HCT116 (cell line): ENCODE measurements around the gene KCNMB4. TPM values are rescaled to one million over a fixed set of nuclear protein-coding genes. Genes with fewer than 3 reads are reported as not detected.

Source experiments
- ATAC-seq: fragments of 200-7000 bp; cut with Tn5 transposase; 2 replicates; pipeline ENCODE4 v1.9.1; 2020; ENCODE audit warnings: mild to moderate bottlenecking, moderate library complexity
- BruUV-seq: library from RNA; stranded (reverse); fragments of 400-500 nt; replicated peaks from 2 replicates; lab custom pipeline; 2021; lab: Mats Ljungman, UMichigan
- CTCF ChIA-PET: fragments of 300-600 bp; sonication (Branson Sonifier 250); formaldehyde crosslinking; loops from one replicate; lab custom pipeline; 2021; ENCODE audit warnings: antibody characterized with exemption; lab: Charles Lee
- POLR2A ChIA-PET: fragments of 300-600, 350-600 bp; sonication (Branson Sonifier 250); formaldehyde crosslinking; loops from one replicate; lab custom pipeline; 2021; ENCODE audit warnings: antibody characterized with exemption; lab: Charles Lee
- RAD21 ChIA-PET, 2 experiments: fragments of 300-600 bp; sonication (Branson Sonifier 250); formaldehyde crosslinking; loops; one replicate each; lab custom pipeline; 2023; ENCODE audit warnings: low total read pairs in 2 of 2; ENCODE audit not compliant: uncharacterized antibody in 2 of 2, unreplicated experiment in 2 of 2, low non-redundant PET in 1 of 2; lab: Charles Lee
- DNase-seq: peaks from one replicate; pipeline ENCODE4 v3.0.0-alpha.2; 2010; ENCODE audit warnings: low read depth, low spot score
- H2AFZ ChIP-seq: fragments of 200-600 bp; shearing (Covaris generic), sonication (generic); 2 replicates; pipeline ENCODE4 v1.6.1; 2017; ENCODE audit warnings: low read depth, mixed run types, mixed read lengths, antibody characterized with exemption, low read length; ENCODE audit not compliant: poor library complexity, severe bottlenecking
- H3K27ac ChIP-seq: 2 replicates; pipeline ENCODE4 v1.5.1; 2012; ENCODE audit warnings: low read depth, low read length
- H3K27me3 ChIP-seq: fragments of 200-600 bp; sonication (generic); 2 replicates; pipeline ENCODE4 v1.6.1; 2016; ENCODE audit warnings: mixed run types, low read length, mixed read lengths; ENCODE audit not compliant: insufficient read depth
- H3K36me3 ChIP-seq, 2 experiments: fragments of 200-500 bp in 1 of 2; fragments of 200-600 bp in 1 of 2; sonication (Bioruptor generic) in 1 of 2; sonication (generic) in 1 of 2; 2 replicates each; pipeline versions ENCODE4 v1.5.1 to v1.6.1; 2014 to 2016; ENCODE audit warnings: low read length in 2 of 2, inconsistent platforms in 1 of 2, mixed read lengths in 1 of 2, mixed run types in 1 of 2; ENCODE audit not compliant: insufficient read depth in 2 of 2, control insufficient read depth in 1 of 2
- H3K4me1 ChIP-seq, 2 experiments: fragments of 200-600 bp in 1 of 2; sonication (generic) in 1 of 2; 2 replicates each; pipeline versions ENCODE4 v1.5.1 to v1.6.1; 2012 to 2017; ENCODE audit warnings: low read length in 2 of 2, inconsistent platforms in 1 of 2, mild to moderate bottlenecking in 1 of 2, mixed read lengths in 1 of 2, mixed run types in 1 of 2, moderate library complexity in 1 of 2; ENCODE audit not compliant: insufficient read depth in 2 of 2, control insufficient read depth in 1 of 2
- H3K4me2 ChIP-seq: fragments of 200-600 bp; sonication (generic); 2 replicates; pipeline ENCODE4 v1.6.1; 2017; ENCODE audit warnings: mixed run types, low read length, mixed read lengths
- H3K4me3 ChIP-seq, 2 experiments: fragments of 200-600 bp in 1 of 2; sonication (generic) in 1 of 2; replicated peaks in 1 of 2; 2 replicates each; pipeline ENCODE4 v1.5.1; 2011 to 2016; ENCODE audit warnings: low read length in 2 of 2, control low read depth in 1 of 2, low read depth in 1 of 2, mild to moderate bottlenecking in 1 of 2, mixed read lengths in 1 of 2, mixed run types in 1 of 2
- H3K79me2 ChIP-seq: fragments of 200-600 bp; sonication (generic); 2 replicates; pipeline ENCODE4 v1.6.1; 2017; ENCODE audit warnings: mild to moderate bottlenecking, mixed run types, low read length, moderate library complexity, mixed read lengths; ENCODE audit not compliant: insufficient read depth
- H3K9ac ChIP-seq: fragments of 200-600 bp; sonication (generic); 2 replicates; pipeline ENCODE4 v1.6.1; 2016; ENCODE audit warnings: low read length, mixed read lengths
- H3K9me2 ChIP-seq: fragments of 200-600 bp; sonication (generic), shearing (Covaris generic); 2 replicates; pipeline ENCODE4 v1.6.1; 2017; ENCODE audit warnings: mixed run types, mild to moderate bottlenecking, moderate library complexity; ENCODE audit not compliant: insufficient read depth
- H3K9me3 ChIP-seq, 2 experiments: fragments of 200-500 bp in 1 of 2; fragments of 200-600 bp in 1 of 2; sonication (Bioruptor generic) in 1 of 2; sonication (generic) in 1 of 2; 2 replicates each; pipeline ENCODE4 v1.6.1; 2014 to 2017; ENCODE audit warnings: low read length in 2 of 2, mixed read lengths in 2 of 2, inconsistent platforms in 1 of 2, low read depth in 1 of 2, mild to moderate bottlenecking in 1 of 2, mixed run types in 1 of 2, moderate library complexity in 1 of 2; ENCODE audit not compliant: control insufficient read depth in 1 of 2, insufficient read depth in 1 of 2
- H4K20me1 ChIP-seq: fragments of 200-600 bp; sonication (generic), shearing (Covaris generic); 2 replicates; pipeline ENCODE4 v1.6.1; 2017; ENCODE audit warnings: mixed run types, mild to moderate bottlenecking, moderate library complexity; ENCODE audit not compliant: insufficient read depth
- CBX3 ChIP-seq: IDR thresholded peaks from 2 replicates; pipeline ENCODE4 v1.6.1; 2012; ENCODE audit warnings: low read depth
- CEBPB ChIP-seq: IDR thresholded peaks from 2 replicates; pipeline ENCODE4 v1.6.1; 2012; ENCODE audit warnings: low read depth
- ELF1 ChIP-seq: IDR thresholded peaks from 2 replicates; pipeline ENCODE4 v1.6.1; 2012; ENCODE audit warnings: low read depth, borderline replicate concordance
- EZH2 ChIP-seq: fragments of 200-600 bp; sonication (generic); IDR thresholded peaks from 2 replicates; pipeline ENCODE4 v1.6.1; 2017; ENCODE audit warnings: antibody characterized with exemption, mixed run types
- EZH2phosphoT487 ChIP-seq: fragments of 200-600 bp; IDR thresholded peaks from 2 replicates; pipeline ENCODE4 v1.6.1; 2018; ENCODE audit warnings: antibody characterized with exemption, borderline replicate concordance
- FOSL1 ChIP-seq: IDR thresholded peaks from 2 replicates; pipeline ENCODE4 v1.6.1; 2012; ENCODE audit warnings: low read depth
- JUND ChIP-seq: IDR thresholded peaks from 2 replicates; pipeline ENCODE4 v1.6.1; 2012
- POLR2A ChIP-seq: IDR thresholded peaks from 2 replicates; pipeline ENCODE4 v1.7.0; 2011; ENCODE audit warnings: borderline replicate concordance; ENCODE audit not compliant: insufficient read depth, insufficient read length; ENCODE audit errors: extremely low read depth
- POLR2AphosphoS5 ChIP-seq: IDR thresholded peaks from 2 replicates; pipeline ENCODE4 v1.6.1; 2011; ENCODE audit warnings: mild to moderate bottlenecking, low read depth, low read length, moderate library complexity
- RAD21 ChIP-seq: IDR thresholded peaks from 2 replicates; pipeline ENCODE4 v1.6.1; 2012; ENCODE audit warnings: low read depth, mild to moderate bottlenecking
- SIN3A ChIP-seq: IDR thresholded peaks from 2 replicates; pipeline ENCODE4 v1.6.1; 2012; ENCODE audit warnings: low read depth
- SP1 ChIP-seq: IDR thresholded peaks from 2 replicates; pipeline ENCODE4 v1.6.1; 2012; ENCODE audit warnings: low read depth
- TCF7L2 ChIP-seq: IDR thresholded peaks from 2 replicates; pipeline ENCODE4 v1.7.0; 2011; ENCODE audit warnings: borderline replicate concordance, inconsistent platforms; ENCODE audit not compliant: insufficient read depth, insufficient read length; ENCODE audit errors: extremely low read depth
- ZFX ChIP-seq: fragments of 450-650 bp; IDR thresholded peaks from 2 replicates; pipeline ENCODE4 v1.6.1; 2017
- intact Hi-C: fragments of 100-400 bp; cut with micrococcal nuclease; formaldehyde crosslinking; loops from 2 replicates; pipeline ENCODE4 v1.10.0; 2022
- total RNA-seq: library from RNA; stranded (reverse); gene quantifications from one replicate; pipeline ENCODE4 v1.2.1, GENCODE V29; 2021; ENCODE audit not compliant: unreplicated experiment
- TF ChIP-seq, protein P1 (sequence below), 3 experiments: fragments of 200-600 bp in 1 of 3; sonication (generic) in 1 of 3; IDR thresholded peaks in 2 of 3; conservative IDR thresholded peaks in 1 of 3; 2 replicates each; pipeline ENCODE4 v1.5.1; 2012 to 2017; ENCODE audit warnings: low read depth in 2 of 3, low read length in 2 of 3, antibody characterized with exemption in 1 of 3, borderline replicate concordance in 1 of 3, control low read depth in 1 of 3, mild to moderate bottlenecking in 1 of 3, mixed read lengths in 1 of 3, mixed run types in 1 of 3, moderate library complexity in 1 of 3; ENCODE audit not compliant: insufficient read depth in 1 of 3
- TF ChIP-seq, protein P2 (sequence below): IDR thresholded peaks from 2 replicates; pipeline ENCODE4 v1.6.1; 2012

KCNMB4 gene
- total RNA-seq, 1 experiment from 2014 or later = 5.0 TPM

DNA sequence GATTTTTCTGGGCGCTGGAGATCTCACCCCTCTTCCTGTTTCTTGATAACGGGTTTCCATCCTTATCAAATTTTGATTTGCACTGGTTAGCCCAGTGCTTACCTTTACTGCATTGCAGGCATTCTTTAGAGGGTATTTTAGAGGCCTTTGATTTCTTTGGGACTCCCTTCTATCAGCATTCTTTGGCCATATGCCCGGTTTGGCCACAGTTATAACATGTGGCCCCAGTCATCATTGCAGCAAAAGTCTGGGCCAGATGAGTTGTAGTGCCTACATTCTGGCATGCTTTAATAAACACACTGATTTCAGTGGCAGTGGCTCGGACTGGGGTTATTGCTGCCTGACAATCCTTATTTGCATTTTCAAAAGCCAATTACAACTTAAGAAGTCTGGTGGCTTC, 82.3 kb downstream of the KCNMB4 start:
- H3K79me2 ChIP-seq = no peaks in the 10 kb centered on the region
- ChIA-PET POLR2A (no interaction called here), CTCF (no interaction called here), RAD21 (no interaction called here)
- no peak overlapping the region for H3K4me3 ChIP-seq
- peaks cover 19 to 50% of the 10 kb centered on the region in 2 experiments for H3K4me1 ChIP-seq
- H3K27me3 ChIP-seq = no peaks in the 10 kb centered on the region
- no peak overlapping the region for H3K9ac ChIP-seq
- H3K36me3 ChIP-seq = no peaks in the 10 kb centered on the region
- H3K27ac ChIP-seq = no peak overlapping the region
- no peak overlapping the region for H2AFZ ChIP-seq
- H3K9me2 ChIP-seq = no peaks in the 10 kb centered on the region
- no TSS peak for BruUV-seq
- no peaks in the 10 kb centered on the region for H3K9me3 ChIP-seq
- TF ChIP-seq CEBPB = no peak
- TF ChIP-seq EZH2phosphoT487 = no peak
- TF ChIP-seq CBX3 = no peak
- TF ChIP-seq, protein P1, sequence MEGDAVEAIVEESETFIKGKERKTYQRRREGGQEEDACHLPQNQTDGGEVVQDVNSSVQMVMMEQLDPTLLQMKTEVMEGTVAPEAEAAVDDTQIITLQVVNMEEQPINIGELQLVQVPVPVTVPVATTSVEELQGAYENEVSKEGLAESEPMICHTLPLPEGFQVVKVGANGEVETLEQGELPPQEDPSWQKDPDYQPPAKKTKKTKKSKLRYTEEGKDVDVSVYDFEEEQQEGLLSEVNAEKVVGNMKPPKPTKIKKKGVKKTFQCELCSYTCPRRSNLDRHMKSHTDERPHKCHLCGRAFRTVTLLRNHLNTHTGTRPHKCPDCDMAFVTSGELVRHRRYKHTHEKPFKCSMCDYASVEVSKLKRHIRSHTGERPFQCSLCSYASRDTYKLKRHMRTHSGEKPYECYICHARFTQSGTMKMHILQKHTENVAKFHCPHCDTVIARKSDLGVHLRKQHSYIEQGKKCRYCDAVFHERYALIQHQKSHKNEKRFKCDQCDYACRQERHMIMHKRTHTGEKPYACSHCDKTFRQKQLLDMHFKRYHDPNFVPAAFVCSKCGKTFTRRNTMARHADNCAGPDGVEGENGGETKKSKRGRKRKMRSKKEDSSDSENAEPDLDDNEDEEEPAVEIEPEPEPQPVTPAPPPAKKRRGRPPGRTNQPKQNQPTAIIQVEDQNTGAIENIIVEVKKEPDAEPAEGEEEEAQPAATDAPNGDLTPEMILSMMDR (IDR thresholded peaks at IDR 0.05 in 2 of 3, conservative IDR thresholded peaks at IDR 0.05 in 1 of 3; ENCODE audit: borderline replicate concordance in 1 of 3, insufficient read depth in 1 of 3, low read depth in 2 of 3, low read length in 2 of 3) = no peak
- TF ChIP-seq JUND = no peak
- TF ChIP-seq ELF1 = no peak
- no peak for TF ChIP-seq POLR2A
- H4K20me1 ChIP-seq = no peaks in the 10 kb centered on the region
- peak overlapping the region; percentile 91 for H3K4me2 ChIP-seq
- intact Hi-C loops = no loop called here
- ATAC-seq (no peak), DNase-seq (no peak)

DNA sequence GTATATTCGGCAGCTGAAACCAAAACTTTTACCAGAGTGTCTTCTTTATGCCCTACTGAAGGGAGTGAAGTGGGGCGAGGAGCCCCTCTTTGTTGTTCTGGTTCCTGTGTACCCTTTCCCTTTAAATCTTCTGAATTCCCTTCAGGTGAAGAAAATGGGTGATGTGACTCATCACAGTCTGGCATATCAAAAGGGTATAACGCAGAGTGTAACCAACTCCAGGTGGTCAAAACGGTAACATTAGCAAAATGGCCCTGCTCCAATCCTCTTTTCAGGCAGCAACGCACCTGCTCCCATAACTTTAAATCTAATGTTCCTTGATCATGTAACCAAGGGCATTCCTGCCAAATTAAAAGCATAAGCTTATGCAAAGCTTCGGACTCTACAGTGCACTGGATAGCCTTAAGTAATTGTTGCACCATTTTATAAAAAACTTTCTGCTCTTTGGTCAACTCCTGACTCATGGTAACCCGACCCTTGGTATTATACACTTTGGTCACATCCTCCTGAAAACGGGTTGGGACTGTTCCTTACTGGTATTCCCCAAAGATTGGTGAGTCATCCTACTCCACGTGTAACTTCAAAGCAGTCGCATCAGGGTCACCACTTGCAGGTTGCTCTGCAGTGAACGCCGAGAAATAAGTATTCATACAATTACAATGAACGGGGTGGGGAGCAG, 83.1 kb downstream of the KCNMB4 start:
- no peaks in the 10 kb centered on the region for H3K79me2 ChIP-seq
- peak overlapping the region; percentile 91 for H3K4me2 ChIP-seq
- RAD21 ChIA-PET = no interaction called here
- ATAC-seq = peak; percentile 89
- H4K20me1 ChIP-seq = no peaks in the 10 kb centered on the region
- CTCF ChIA-PET = no interaction called here
- no peaks in the 10 kb centered on the region for H3K9me2 ChIP-seq
- H3K27me3 ChIP-seq = no peaks in the 10 kb centered on the region
- H3K27ac ChIP-seq = peak overlapping the region; percentile 58
- POLR2A ChIA-PET = no interaction called here
- intact Hi-C loops = no loop called here
- DNase-seq = peak; percentile 87
- H3K9me3 ChIP-seq = no peaks in the 10 kb centered on the region
- BruUV-seq = no TSS peak
- H3K36me3 ChIP-seq = no peaks in the 10 kb centered on the region
- H2AFZ ChIP-seq = peak overlapping the region; percentile 100
- peaks cover 19 to 48% of the 10 kb centered on the region in 2 experiments for H3K4me1 ChIP-seq
- H3K4me3 ChIP-seq = peak overlapping the region in 1 of 2 experiments; percentile 52; a peak in 2 of 4 replicates
- H3K9ac ChIP-seq = peak overlapping the region; percentile 47
- TF ChIP-seq JUND = peak; percentile 93
- TF ChIP-seq SIN3A = peak; percentile 92
- TF ChIP-seq TCF7L2 = peak; percentile 97
- TF ChIP-seq SP1 = peak; percentile 97
- peak; percentile 86 for TF ChIP-seq CEBPB
- TF ChIP-seq ZFX = no peak
- TF ChIP-seq RAD21 = no peak; the same call in 1 of the 2 replicates
- TF ChIP-seq, protein P1 (IDR thresholded peaks at IDR 0.05 in 2 of 3, conservative IDR thresholded peaks at IDR 0.05 in 1 of 3; ENCODE audit: borderline replicate concordance in 1 of 3, insufficient read depth in 1 of 3, low read depth in 2 of 3, low read length in 2 of 3) = no peak
- TF ChIP-seq EZH2 = no peak
- TF ChIP-seq, protein P2, sequence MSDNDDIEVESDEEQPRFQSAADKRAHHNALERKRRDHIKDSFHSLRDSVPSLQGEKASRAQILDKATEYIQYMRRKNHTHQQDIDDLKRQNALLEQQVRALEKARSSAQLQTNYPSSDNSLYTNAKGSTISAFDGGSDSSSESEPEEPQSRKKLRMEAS = peak; percentile 96
- TF ChIP-seq FOSL1 = peak; percentile 93
- TF ChIP-seq POLR2AphosphoS5 = peak; percentile 35; the same call in 1 of the 2 replicates
- peak; percentile 96 for TF ChIP-seq CBX3
